Retina (tissue), 1 donor: Measurements from ENCODE around the gene AKAP11.

Experiments used
- DNase-seq: peaks from one replicate; pipeline ENCODE4 v3.0.0-alpha.2; 2016

Gene AKAP11

GRCh38 chr13:42275506-42275905 lies 3.6 kb downstream of the AKAP11 start:
- DNase-seq: no peak

- no peak for DNase-seq
These were observed 4.7 kb downstream of the AKAP11 start for GRCh38 chr13:42276683-42277082.

GRCh38 chr13:42277618-42278276 lies 5.8 kb downstream of the AKAP11 start:
- DNase-seq: no peak

GRCh38 chr13:42279080-42279479 lies 7.1 kb downstream of the AKAP11 start:
- DNase-seq: no peak

GRCh38 chr13:42279986-42280385 lies 8.0 kb downstream of the AKAP11 start:
- DNase-seq: no peak

- DNase-seq: no peak
These were observed 8.6 kb downstream of the AKAP11 start for GRCh38 chr13:42280537-42280936.

GRCh38 chr13:42283574-42283973 lies 11.6 kb downstream of the AKAP11 start:
- DNase-seq: no peak

- no peak for DNase-seq
These were observed 12.1 kb downstream of the AKAP11 start for GRCh38 chr13:42284068-42284467.

- DNase-seq: no peak
These were observed 26.4 kb downstream of the AKAP11 start for GRCh38 chr13:42298392-42298791.

- no peak for DNase-seq
These were observed 33.6 kb downstream of the AKAP11 start for GRCh38 chr13:42305503-42305902.

GRCh38 chr13:42307461-42307860 lies 35.5 kb downstream of the AKAP11 start:
- no peak for DNase-seq

- no peak for DNase-seq
These were observed 41.0 kb downstream of the AKAP11 start for GRCh38 chr13:42312817-42313431.

GRCh38 chr13:42318570-42318969 lies 46.6 kb downstream of the AKAP11 start:
- DNase-seq: no peak

GRCh38 chr13:42320375-42320787 lies 48.4 kb downstream of the AKAP11 start:
- no peak for DNase-seq

GRCh38 chr13:42322806-42323205 lies 50.9 kb downstream of the AKAP11 start:
- DNase-seq: no peak

- DNase-seq: no peak
These were observed 52.8 kb downstream of the AKAP11 start for GRCh38 chr13:42324704-42325103.

GRCh38 chr13:42327725-42328124 lies 55.8 kb downstream of the AKAP11 start:
- DNase-seq: no peak

- no peak for DNase-seq
These were observed 56.7 kb downstream of the AKAP11 start for GRCh38 chr13:42328672-42329071.

- no peak for DNase-seq
These were observed 57.3 kb downstream of the AKAP11 start for GRCh38 chr13:42329239-42329638.

- no peak for DNase-seq
These were observed 59.1 kb downstream of the AKAP11 start for GRCh38 chr13:42331009-42331408.

GRCh38 chr13:42333613-42334328 lies 61.8 kb downstream of the AKAP11 start:
- DNase-seq: no peak

- DNase-seq: no peak
These were observed 62.4 kb downstream of the AKAP11 start for GRCh38 chr13:42334329-42334706.

GRCh38 chr13:42337808-42338600 lies 66.1 kb downstream of the AKAP11 start:
- no peak for DNase-seq
